ENCODE measurements around the gene NEU4.

Gene NEU4

DNA sequence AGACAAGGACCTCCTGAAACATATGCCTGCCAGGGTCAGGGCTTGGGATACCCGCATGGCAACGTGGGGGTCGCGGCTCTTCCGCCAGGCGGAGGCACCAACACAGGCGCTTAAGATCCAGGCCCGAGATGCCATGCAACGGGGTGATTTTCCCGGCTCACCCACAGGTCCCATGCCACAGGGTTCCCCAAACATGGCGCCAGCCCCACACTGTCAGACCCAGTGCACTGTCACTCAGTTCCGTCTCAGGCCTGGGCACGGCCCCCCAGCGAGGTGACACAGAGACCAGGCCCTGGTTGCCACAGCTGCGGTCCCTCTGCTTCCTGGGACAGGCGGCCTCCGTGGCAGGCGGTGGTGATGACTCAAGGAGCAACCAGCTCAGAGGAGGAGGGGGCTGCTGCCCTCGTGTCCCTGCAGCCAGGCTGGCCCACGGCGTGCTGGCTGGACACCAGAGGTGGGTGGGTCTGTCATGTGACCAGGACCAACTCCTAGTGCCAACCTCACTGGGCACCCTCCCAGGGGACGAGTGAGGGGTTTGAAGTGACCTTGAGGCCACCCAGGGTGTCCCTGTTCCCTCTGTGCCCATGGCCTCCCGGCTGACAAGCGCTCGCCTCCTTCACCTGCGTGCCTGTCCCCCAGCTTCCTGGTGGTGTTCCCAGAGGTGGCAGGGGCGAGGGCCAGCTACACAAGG is 44.8 kb downstream of the NEU4 start:
- DNase-seq: peak; percentile 64 to 71 (median 69)

DNA sequence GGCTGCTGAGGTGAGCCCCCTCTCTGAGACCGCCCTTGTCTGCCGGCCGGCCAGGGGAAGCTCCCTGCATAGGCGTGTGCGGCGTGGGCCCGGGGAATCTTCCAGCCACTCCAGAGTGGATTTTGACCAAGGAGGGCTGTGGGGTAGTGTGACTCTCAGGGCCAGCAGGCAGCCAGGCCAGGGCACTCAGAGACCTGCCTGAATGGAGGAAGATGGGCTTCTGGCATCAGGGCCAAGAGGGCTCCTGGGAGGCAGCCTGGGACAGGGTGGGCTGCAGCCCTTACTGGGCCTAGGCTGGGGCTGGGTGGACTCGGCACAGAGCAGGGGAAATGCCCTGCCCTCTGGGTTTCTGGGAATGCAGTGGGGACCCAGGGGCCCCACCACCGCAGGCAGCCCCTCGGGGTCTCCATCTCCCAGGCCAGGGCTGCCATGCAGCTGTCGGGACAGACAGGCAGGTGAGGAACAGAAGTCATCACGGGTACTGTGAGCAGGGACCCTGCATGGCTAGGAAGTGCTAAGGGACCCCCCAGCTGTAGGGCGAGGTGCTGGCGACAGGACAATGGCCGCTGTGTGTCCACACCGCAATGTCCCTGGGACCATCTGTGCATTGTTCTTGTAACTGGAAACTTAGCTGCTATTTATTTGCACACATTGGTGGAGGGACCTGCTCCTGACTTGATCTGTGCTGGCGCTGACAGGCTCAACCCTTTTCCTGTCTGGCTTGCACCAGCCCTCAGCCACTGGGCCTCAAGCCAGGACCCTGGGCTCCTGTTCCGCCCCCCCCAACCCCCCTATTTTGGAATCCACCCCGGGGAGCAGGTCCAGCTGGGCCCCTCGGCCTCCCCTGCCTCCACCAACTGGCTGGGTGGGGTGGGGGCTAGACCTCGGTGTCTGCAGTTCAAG is 45.6 kb downstream of the NEU4 start:
- DNase-seq: no peak

DNA sequence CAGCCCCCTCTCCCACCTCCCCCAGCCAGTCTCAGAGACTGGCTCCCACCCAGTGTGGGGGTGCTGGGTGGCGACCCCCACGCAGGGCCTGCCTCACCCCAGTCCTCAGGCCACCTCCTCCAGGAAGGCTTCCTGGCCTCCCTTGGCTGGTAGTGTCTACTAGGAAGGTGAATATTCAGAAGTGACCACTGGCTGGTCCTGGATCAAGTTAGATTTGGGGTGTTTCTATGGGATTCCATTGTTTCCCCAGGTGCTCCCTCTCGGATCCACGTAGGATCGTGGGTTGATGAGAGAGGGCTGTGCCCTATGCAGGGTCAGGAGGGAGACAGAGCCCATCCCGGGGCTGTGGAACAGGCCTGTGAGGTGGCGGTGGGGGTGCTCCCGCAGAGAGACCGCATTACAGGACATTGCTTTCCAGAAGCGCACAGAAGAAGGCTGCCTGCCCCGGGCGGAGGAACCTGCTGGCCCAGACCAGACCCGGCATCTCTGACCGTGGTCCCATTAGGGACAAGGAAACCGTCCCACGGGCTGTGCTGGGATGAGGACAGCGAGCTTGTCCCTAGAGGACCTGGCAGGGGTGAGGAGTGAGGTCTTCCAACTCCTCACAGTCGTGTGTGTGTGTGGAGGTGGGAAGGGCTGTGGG is 46.4 kb downstream of the NEU4 start:
- no peak for DNase-seq

DNA sequence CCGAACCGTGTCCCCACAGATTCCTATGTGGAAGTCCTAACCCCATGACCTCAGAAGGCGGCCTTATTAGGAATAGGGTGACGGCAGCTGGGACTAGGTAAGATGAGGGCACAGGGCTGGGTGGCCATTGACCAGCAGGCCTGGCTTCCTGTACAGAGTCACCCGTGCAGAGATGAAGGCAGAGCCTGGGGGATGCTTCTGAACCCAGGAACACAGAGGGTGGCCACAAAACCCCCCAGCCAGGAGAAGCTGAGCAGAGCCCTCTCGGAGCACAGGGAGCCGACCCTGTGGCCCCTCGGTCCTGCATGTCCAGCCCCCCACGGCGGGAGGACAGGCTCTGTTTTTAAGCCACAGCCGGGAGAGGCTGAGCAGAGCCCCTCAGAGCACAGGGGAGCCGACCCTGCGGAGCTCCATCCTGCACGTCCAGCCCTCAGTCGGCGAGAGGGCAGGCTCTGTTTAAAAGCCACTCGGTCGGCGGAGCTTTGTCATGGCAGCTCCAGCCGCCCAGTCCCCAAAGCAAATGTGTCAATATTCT is 47.0 kb downstream of the NEU4 start:
- DNase-seq: no peak

DNA sequence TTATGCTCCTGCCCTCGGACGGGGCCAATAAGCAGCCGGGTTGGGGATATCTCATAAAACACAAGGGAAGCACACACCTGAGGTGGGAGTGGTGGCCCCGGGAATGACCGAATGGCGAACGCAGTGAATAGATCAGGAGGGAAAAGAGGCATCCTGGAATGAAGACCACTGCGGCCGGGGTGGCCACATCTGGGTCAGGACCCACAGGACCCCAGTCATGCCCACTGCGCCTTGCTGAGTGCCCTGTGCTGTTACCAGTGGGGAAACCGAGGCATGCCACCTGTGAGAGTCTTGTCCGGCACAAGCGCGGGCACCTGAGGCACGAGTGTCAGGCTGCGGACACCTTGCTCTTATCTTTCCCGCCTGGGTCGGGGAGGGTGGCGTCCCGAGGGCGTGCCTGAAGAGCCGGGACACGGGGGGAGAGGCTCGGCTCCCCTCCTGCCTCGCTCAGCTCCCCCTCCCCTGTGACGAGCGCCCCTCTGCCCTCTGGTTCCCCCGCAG is 48.1 kb downstream of the NEU4 start:
- no peak for DNase-seq

DNA sequence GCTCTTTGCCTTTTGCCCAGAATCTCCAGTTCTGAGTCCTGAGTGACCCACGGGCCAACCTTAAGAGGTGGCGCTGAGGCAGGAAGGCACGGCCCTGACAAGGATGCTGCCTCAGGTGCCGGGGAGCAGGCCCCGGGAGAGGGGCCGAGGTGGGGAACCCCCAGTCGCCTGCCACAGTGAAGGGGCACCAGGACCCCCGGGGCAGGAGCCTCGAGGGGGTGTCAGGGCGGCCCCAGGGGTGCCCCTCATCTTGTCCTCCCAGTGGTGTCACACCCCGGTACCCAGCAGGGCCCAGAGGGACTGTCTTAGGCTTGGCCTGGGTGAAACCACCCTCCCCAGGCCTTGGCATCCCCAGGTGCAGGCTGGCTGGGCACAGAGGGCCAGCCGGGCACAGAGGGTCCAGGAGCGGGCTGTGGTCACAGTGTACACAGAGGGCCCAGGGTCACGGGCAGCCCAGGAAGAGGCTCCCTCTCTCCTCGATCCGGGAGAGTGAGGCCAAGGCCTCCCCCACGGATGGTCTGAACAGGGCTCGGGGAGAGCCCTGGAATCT is 48.7 kb downstream of the NEU4 start:
- DNase-seq: no peak

DNA sequence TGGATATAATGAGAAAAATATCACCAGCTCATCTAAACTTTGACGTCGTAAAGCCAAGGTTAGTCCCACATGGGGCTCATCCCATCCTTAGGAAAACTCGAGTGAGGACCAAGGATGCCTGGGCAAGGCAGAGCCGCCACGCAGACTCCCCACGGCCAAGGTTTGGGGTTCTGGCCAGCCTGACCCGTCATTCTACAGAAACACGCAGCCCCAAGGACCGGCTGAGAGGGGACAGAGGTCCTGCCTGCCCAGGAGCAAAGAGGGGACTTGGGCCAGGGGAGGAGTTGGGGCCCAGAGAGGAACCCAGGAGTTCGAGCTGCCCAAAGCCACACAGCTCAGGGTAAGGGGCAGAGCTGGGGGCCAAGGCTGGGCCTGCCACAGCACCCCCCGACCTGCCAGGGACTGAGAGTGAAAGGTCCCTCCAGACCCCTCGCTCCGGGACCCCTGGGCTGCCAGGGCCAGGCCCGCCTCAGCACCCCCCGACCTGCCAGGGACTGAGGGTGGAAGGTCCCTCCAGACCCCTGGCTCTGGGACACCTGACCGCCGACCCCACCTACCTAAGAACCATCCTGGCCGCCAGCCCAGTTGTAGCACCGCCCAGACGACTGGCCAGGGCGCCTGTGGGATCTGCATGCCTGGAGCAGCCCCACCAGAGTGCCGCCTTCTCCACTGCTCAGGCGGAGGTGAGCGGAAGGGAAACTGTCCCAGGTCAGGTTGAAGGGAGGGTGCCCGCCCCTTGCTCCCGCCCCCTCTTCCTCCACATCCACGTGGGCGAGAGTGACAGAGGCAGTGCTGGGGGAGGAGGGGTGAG is 49.4 kb downstream of the NEU4 start, which contains the start of gene PDCD1:
TSS of gene PDCD1 (minus strand) at position 689 of the 811 bp plus-strand sequence. CDS start at position 633, 56 bp downstream.
- DNase-seq: peak in 2 of 3 donors; percentile 32 to 41

DNA sequence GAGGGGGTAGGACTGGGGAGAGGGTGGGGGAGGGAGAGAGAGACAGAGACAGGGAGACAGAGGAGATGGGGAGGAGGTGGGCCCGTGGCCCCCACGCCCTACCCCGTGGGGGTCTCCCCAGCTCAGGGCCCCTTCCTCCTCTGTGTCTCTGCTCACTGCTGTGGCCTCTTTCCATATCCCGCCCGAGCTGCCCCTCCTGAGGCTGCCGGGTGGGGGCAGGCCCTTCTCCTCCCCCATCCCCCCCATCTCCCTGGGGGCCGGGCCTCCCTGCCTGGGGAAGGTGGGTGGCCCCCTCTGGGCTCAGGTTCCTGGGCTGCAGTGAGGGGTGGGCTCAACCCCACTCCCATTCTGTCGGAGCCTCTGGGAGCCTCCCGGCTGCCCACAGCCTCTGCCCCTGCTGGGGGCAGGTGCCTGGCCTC is 50.0 kb downstream of the NEU4 start:
- DNase-seq: no peak

DNA sequence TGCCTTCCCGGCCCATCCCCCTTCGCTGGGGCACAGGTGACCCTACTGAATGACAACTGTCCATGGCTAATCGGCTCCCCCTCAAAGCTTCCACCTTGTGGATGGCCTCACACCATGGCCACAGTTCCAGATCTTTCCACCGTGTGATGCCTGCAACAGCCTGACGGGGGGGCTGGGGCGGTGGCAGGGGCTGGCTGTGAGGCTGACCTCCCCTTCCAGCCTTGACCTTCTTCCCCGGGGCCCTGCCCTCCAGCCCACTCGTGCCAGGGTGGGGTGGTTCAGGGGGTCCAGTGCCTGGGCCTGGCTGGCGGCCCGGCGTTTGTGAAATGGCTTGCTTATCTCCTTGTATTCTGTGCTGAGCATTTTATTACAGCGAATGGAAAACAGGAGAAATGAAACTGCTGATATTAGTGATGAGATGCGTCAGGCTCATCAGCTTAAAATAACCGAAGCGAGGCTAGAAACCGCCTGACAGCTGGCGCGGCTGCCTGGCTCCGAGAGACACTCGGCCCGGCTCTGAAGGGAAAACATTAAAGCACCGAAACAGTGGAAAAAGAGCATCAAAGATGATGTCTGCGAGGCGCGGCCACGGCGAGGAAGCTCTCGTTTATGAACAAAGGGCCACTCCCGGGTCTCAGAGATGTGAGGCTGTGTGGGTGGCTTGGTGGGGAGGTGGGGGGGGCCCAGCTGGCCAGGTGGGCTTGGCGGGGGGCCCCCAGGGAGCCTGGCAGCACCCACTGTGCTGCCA is 50.6 kb downstream of the NEU4 start:
- DNase-seq: peak; percentile 78 to 85 (median 81)

DNA sequence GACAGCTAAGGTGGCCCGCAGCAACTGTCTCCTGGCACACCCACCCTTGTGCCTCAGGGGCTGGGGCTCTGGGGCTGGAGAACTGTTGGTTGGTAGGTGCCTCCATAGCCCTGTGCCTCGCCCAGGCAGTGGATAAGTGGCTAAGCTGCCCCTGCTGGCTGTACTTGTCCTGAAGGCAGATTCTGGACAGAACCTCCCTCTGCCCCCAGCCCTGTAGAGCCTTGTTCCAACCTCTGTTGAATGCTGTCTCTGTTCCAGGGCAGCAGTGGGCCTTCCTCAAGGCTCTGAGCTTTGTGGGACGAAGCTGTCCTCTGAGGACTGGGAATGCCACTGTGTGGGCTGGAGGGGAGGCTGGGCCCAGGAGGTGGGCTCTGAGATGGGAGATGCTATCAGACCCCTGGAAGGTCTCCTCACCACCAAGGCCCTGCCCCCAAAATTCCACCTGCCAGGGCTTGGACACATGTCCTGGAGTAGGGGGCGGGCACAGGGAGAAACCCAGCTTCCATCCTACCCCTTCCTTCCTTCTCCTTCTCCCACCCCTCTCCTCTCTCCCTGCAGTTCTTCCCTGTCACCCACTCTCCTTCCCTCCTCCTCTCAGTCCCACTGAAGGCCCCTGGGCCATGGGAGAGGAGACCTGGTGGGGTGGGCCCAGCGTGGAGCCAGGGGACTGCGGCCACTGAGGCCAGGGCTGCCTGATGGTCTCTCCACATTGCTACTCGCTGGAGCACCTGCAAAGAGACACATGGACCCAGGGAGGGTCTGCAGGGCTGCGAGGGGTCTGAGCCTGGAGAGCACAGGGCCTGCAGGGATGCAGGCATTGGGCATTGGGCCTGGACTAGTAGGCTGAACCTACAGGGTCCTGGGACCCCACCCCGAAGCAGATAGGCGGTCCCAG is 51.4 kb downstream of the NEU4 start:
- DNase-seq: no peak

DNA sequence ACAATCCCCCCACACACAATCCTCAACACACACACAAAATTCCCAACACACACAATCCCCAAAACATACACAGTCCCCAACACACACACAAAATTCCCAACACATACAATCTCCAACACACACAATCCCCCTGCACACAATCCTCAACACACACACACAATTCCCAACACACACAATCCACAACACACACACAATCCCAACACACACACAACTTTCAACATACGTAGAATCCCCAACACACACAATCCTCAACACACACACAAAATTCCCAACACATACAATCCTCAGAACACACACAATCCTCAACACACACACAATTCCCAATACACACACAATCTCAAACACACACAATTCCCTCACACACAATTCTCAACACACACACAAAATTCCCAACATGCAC is 52.3 kb downstream of the NEU4 start:
- no peak for DNase-seq

DNA sequence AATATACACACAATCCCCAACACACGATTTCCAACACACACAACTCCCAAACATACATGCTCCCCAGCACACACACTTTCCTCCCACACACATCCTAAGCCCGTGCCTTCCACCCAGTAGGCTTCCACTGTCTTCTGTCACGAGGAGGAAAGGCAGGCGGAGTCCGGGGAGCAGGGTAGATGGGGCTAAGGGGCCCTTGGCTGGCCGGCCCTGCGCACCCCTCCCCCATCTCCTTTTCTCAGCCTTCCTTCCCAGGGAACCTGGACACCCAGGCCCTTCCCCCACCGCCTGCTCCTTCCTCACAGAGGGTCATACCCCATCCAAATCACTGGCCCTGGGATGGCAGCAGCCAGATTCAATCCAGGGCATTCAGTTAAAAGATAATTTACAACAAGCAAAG is 53.1 kb downstream of the NEU4 start:
- no peak for DNase-seq

DNA sequence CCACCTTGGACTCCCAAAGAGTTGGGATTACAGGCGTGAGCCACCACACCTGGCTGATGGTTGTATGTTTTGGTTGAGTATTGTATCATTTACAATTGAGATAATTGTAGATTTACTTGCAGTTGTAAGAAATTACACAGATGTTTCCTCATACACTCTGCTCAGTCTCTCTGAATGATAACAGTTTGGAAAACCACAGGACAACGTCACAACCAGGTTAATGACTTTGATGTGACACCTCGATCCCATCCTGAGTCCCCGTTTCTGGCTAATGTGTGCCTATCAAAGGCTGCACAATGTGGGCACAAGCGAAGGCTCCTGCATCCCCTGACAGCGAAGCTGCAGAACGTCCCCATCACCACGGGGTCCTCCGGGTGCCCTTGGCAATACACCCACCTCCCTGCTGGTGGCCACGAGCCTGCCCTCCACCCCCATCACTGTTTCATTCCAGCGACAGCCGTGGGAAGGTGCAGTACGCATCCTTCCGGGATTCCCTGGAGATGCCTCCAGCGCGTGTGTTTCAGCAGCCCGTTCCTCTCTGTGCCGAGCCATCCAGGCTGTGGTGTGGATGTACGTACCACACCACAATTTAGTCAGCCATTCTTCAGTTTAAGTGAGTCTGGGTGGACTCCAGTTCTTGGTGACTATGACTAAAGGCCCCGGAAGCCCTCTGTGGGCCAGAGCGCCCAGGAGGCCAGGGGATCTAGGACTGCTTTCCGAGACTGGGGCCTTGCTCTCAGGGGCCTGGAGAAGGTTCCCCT is 54.0 kb downstream of the NEU4 start:
- no peak for DNase-seq

DNA sequence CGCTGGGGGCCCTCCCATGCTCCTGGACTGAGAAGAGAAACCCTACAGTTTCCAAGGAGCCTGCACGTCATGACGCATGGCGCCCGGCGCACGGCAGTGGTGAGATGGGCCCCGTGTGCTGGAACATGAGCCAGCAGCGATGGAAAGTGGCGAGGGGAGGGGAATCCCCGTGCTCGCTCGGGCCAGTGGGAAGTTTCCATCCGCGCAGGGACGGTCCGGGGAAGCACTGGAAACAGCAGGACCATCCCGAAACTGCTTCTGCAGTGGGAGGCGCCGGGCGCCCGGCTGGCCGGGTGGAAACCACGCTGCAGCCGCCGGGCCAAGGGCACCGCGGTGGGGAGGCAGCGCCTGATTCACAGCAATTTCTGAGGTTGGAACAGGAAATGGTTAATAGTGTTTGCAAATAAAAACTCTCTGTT is 54.6 kb downstream of the NEU4 start:
- DNase-seq: peak; percentile 85 to 92 (median 92)

DNA sequence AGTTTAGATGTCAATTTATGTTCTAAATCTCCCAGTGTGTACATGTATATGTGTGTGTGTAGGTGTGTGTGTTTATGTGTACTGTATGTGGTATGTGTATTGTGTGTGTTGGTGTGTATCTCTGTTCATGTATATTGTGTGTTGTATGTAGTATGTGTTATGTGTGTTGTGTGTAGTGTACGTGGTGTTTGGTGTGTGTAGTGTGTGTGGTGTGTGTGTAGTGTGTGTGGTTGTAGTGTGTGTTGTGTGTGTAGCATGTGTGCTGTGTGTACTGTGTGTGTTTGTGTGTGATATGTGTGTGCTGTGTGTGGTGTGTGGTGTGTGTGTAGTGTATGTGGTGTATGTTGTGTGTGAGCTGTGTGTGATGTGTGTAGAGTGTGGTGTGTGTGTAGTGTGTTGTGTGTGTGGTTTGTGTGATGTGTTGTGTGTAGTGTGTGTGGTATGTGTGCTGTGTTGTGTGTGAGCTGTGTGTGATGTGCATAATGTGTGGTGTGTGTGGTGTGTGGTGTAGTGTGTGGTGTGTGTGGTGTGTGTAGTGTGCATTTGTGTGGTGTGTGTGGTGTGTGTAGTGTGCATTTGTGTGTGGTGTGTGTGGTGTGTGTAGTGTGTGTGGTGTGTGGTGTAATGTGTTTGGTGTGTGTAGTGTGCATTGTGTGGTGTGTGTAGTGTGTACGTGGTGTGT is 55.3 kb downstream of the NEU4 start:
- DNase-seq: no peak

DNA sequence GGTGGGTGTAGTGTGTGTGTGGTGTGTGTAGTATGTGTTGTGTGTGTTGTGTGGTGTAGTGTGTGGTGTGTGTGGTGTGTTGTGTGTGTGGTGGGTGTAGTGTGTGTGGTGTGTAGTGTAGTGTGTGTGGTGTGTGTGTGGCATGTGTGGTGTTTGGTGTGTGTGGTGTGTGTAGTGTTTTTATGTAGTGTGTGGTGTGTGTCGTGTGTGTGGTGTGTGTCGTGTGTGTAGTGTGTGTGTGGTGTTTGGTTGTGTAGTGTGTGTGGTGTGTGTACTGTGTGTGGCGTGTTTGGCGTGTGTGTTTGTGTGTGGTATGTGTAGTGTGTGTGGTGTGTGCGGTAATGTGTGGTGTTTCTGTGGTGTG is 55.8 kb downstream of the NEU4 start:
- DNase-seq: no peak

DNA sequence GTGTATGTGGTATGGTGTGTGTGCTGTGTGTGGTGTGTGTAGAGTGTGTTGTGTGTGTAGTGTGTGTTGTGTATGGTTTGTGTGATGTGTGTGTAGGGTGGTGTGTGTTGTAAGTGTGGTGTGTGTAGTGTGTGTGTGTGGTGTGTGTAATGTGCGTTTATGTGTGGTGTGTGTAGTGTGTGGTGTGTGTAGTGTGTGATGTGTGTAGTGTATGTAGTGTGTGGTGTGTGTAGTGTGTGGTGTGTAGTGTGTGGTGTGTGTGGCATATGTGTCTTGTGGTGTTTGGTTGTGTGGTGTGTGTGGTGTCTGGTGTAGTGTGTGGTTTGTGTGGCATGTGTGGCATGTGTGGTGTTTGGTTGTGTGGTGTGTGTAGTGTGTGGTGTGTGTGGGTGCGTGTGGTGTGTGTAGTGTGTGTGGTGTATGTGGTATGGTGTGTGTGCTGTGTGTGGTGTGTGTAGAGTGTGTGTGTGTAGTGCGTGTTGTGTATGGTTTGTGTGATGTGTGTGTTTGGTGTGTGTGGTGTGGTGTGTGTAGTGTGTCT is 56.5 kb downstream of the NEU4 start:
- DNase-seq: no peak
